Erythroblast (primary cell): Measurements from ENCODE around the gene HIF1A.

ENCODE experiments used
- GATA1 ChIP-seq: IDR thresholded peaks from 2 replicates; pipeline ENCODE4 v1.6.1; 2011; ENCODE audit warnings: low read depth, mild to moderate bottlenecking, control low read depth, low read length, moderate library complexity
- POLR2A ChIP-seq: IDR thresholded peaks from 2 replicates; pipeline ENCODE4 v1.6.1; 2011; ENCODE audit warnings: mild to moderate bottlenecking, low read length

DNA sequence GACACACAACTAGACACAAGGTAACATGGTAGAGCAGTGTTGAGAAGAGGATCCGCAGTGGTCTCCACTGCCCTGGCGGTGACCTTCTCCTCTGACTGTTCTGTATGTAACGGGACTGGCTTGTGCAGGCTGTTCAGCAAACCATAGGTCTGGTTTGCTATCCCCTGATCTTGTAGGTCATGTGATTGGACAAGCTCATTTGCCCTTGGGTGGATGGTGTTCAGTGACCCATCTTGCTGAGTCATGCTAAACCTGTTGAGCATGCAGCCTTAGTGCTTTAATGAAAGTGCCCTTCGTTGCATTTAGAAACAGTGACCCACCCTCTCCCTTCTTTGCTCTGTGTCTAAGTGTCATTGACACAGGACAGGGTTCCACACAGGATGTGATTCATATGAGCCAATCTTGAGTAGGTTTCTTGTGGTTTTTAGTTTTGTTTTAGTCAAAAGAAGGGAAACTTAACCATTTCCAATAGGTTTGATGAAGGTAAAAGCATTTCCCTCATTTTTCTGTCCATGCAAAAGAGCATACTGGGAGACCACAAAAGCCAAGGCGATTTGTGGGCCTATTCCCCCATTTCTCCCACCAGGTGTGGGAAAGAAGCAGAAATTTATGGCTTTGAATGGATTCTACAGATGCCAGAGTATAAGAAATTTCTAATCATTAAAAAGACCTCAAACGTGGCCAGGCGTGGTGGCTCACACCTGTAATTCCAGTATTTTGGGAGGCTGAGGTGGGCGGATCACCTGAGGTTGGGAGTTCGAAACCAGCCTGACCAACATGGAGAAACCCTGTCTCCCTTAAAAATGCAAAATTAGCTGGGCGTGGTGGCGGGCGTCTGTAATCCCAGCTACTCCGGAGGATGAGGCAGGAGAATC is 32.6 kb upstream of the HIF1A start:
- TF ChIP-seq GATA1 (no peak), POLR2A (no peak)
